OCI-LY7 (cell line): ENCODE measurements around the gene VPS8.

ENCODE experiments used
- EZH2phosphoT487 ChIP-seq: fragments of 200-600 bp; sonication (generic); IDR thresholded peaks from 2 replicates; pipeline ENCODE4 v1.6.1; 2018; ENCODE audit warnings: low read depth, borderline replicate concordance, mild to moderate bottlenecking, mixed run types, antibody characterized with exemption, low read length, moderate library complexity, mixed read lengths
- TF ChIP-seq, protein P1 (sequence below): fragments of 200-600 bp; sonication (generic); conservative IDR thresholded peaks from 2 replicates; pipeline ENCODE4 v1.5.1; 2014; ENCODE audit warnings: mild to moderate bottlenecking, antibody characterized with exemption, low read length, moderate library complexity, mixed read lengths

DNA sequence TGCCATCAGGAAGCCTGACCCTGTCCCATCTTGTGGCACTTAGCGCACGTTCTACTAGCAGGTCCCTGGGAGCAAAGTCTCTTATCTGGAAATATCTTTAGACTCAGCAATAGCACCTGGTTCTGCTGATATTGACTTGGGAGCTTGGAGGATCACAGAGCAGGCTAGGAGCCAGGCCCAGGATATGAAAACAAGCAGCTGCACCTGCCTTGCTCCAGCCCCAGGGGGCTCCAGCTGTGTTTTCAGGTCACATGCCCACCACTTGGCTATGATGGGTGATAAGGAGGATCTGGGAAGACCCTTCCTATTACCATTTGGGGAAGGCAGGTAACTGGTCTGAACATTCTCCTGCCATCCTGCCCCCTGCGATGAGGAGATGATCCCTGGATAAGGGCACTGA, 253.1 kb downstream of the VPS8 start:
- TF ChIP-seq, protein P1, sequence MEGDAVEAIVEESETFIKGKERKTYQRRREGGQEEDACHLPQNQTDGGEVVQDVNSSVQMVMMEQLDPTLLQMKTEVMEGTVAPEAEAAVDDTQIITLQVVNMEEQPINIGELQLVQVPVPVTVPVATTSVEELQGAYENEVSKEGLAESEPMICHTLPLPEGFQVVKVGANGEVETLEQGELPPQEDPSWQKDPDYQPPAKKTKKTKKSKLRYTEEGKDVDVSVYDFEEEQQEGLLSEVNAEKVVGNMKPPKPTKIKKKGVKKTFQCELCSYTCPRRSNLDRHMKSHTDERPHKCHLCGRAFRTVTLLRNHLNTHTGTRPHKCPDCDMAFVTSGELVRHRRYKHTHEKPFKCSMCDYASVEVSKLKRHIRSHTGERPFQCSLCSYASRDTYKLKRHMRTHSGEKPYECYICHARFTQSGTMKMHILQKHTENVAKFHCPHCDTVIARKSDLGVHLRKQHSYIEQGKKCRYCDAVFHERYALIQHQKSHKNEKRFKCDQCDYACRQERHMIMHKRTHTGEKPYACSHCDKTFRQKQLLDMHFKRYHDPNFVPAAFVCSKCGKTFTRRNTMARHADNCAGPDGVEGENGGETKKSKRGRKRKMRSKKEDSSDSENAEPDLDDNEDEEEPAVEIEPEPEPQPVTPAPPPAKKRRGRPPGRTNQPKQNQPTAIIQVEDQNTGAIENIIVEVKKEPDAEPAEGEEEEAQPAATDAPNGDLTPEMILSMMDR = no peak
- TF ChIP-seq EZH2phosphoT487 = no peak
